Ascending aorta (tissue), 2 donors: Measurements from ENCODE around the gene FOSL1. TPM values are rescaled to one million over a fixed set of nuclear protein-coding genes. Genes with fewer than 3 reads are reported as not detected.

Experiments used
- DNase-seq, 2 donors: peaks; one replicate each; pipeline ENCODE4 v3.0.0-alpha.2; 2019; ENCODE audit warnings: low spot score in 2 of 2
- H3K27ac ChIP-seq, 2 donors: fragments of 200-600 bp; sonication (generic); one replicate each; pipeline ENCODE4 v1.5.1; 2016 to 2017; ENCODE audit warnings: mild to moderate bottlenecking in 1 of 2
- H3K27me3 ChIP-seq: fragments of 200-600 bp; sonication (generic); one replicate; pipeline ENCODE4 v1.5.1; 2017
- H3K36me3 ChIP-seq, 2 donors: fragments of 200-600 bp; sonication (generic); one replicate each; pipeline ENCODE4 v1.5.1; 2016
- H3K4me1 ChIP-seq, 2 donors: fragments of 200-600 bp; sonication (generic); one replicate each; pipeline ENCODE4 v1.5.1; 2016 to 2017; ENCODE audit warnings: mild to moderate bottlenecking in 1 of 2
- H3K4me3 ChIP-seq, 2 donors: fragments of 200-600 bp; sonication (generic); one replicate each; pipeline ENCODE4 v1.5.1; 2016 to 2017; ENCODE audit warnings: mild to moderate bottlenecking in 1 of 2
- H3K9me3 ChIP-seq, 2 donors: fragments of 200-600 bp; sonication (generic); one replicate each; pipeline ENCODE4 v1.5.1; 2016
- CTCF ChIP-seq, 3 experiments: fragments of 200-600 bp in 2 of 3; fragments of 450-650 bp in 1 of 3; sonication (generic) in 2 of 3; IDR thresholded peaks; one replicate each; pipeline ENCODE4 v1.5.1; 2016 to 2019; ENCODE audit warnings: antibody characterized with exemption in 3 of 3, mild to moderate bottlenecking in 1 of 3, moderate library complexity in 1 of 3
- intact Hi-C: fragments of 100-400 bp; cut with DNase I; formaldehyde crosslinking; loops from one replicate; pipeline ENCODE4 v1.15.1; 2023
- total RNA-seq: library from RNA; depleted of rRNA; stranded (reverse); fragments of >200 nt; gene quantifications from one replicate; pipeline ENCODE4 v1.1.0, GENCODE V29; 2016

Gene FOSL1
- total RNA-seq, 1 donor from 2014 or later, result 123 TPM

DNA sequence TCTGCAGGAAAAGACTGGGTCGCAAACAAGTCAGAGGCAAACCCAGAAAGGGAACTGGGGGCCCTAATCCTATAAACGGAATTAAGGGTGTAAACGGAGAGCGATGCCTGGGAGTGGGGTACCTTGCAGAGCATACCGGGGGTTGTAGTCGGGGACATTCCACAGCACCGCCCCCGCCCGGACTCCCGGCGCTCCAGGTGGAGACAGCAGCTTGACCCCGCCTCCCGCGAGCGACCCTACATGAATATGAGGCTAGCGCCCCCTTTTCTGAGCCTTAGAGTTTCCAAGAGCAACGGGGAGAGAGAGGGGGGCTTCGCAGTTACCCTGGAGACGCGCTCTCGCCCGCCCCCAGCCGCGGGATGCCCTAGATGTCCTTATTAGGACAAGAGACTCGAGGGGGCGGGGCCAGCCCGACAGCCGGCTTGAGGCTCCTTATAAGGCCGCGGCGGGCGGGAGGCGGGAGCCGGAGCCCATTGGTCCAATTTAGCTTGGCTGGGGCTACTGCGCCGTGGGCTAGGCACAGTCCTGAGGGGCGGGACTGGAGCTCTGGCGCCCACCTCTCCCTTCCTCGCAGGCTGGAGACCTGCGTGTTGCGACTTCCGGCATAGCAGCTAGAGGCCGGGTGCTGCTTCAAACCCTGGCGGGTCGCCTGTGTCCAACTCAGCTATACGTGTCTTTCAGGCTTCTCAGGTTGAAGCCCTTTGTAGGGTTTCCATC, 40.9 kb downstream of the FOSL1 start:
- intact Hi-C loops, result loop anchor here (1.0 to 10.0 kb wide), 6 partner anchors 26 to 442 kb away; partner anchors contain the start of genes FIBP, KAT5, MAP3K11 and PCNX3
- H3K4me1 ChIP-seq, result peaks cover 21 to 27% of the 10 kb centered on the region in 2 donors
- peak in 1 of 3 experiments; percentile 16 for TF ChIP-seq CTCF (IDR thresholded peaks at IDR 0.05)

GRCh38 chr11:65858681-65859087, 41.5 kb downstream of the FOSL1 start:
- Histone ChIP-seq H3K27me3 (no peaks in the 10 kb centered on the region), H3K9me3 (no peaks in the 10 kb centered on the region), H3K4me1 (peaks cover 21 to 27% of the 10 kb centered on the region in 2 donors), H3K36me3 (peaks cover 45 to 46% of the 10 kb centered on the region in 2 donors), H3K27ac (peak overlapping the region; percentile 94 to 99), H3K4me3 (peak overlapping the region; percentile 84 to 99)
- no peak for TF ChIP-seq CTCF (IDR thresholded peaks at IDR 0.05)
- DNase-seq, result no peak
- intact Hi-C loops, result loop anchor here (1.0 to 10.0 kb wide), 9 partner anchors 26 to 441 kb away; partner anchors contain the start of genes C11orf68, DRAP1, FIBP and KAT5

More for the DNA sequence above, 40.9 kb downstream of the FOSL1 start:
- H3K4me3 ChIP-seq, result peak overlapping the region; percentile 84 to 99
- peak overlapping the region; percentile 94 to 99 for H3K27ac ChIP-seq
- H3K27me3 ChIP-seq, result no peaks in the 10 kb centered on the region
- peaks cover 45 to 46% of the 10 kb centered on the region in 2 donors for H3K36me3 ChIP-seq
- H3K9me3 ChIP-seq, result no peaks in the 10 kb centered on the region
- peak; percentile 99 to 100 for DNase-seq

DNA sequence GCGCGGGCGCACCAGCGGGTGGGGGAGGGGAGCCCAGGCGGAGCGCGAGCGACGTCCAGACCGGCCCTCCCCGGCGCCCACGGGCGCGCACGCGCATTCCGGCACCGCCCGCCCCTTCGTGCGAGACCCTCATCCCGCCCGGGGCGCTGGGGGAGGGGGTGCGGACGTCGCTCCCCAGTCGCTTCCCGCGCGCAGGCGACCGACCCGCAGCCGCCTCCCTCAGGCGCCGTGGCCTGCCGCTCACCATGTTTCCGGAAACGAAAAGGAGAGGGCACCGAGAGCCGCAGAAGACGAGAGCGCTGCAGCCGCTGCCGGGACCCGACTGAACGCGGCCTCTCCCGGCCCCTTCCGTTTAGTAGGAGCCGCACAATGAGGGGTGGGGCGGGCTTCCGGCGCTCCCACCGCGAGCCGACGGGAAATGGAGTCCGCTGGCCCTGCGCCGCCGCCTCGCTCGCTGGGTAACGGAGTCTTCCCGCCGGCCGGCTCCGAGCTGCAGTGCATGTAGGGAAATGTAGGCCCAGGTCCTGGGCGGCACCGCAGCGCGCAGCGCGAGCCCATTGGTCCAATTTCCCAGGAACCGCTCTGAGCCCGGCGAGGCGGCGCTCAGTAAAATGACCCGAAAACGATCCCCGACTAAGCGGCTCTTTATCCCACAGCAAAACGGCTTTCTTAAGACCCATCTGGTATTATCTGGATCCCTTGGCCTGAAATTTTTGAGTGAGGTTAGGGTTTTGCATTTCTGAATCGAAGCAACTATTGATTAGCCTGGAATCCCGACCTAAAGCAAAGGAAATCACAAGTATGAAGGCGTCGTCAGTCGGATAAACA, 42.1 kb downstream of the FOSL1 start, which contains the start of gene CFL1:
CFL1 (minus strand) TSS at position 328 of the 828 bp plus-strand sequence; CDS start at position 247, 81 bp downstream.
- DNase-seq, result peak; percentile 91 to 99
- peak in 1 of 3 experiments; percentile 1 for TF ChIP-seq CTCF (IDR thresholded peaks at IDR 0.05)
- intact Hi-C loops, result loop anchor here (1.0 to 10.0 kb wide), 7 partner anchors 25 to 441 kb away; partner anchors contain the start of genes C11orf68, DRAP1, MAP3K11 and PCNX3
- no peaks in the 10 kb centered on the region for H3K9me3 ChIP-seq
- peak within 1 kb of the TSS; percentile 97 to 99 for H3K27ac ChIP-seq
- H3K4me1 ChIP-seq, result peaks cover 21 to 27% of the 10 kb centered on the region in 2 donors
- H3K36me3 ChIP-seq, result peaks cover 45 to 46% of the 10 kb centered on the region in 2 donors
- H3K27me3 ChIP-seq, result no peaks in the 10 kb centered on the region
- H3K4me3 ChIP-seq, result peak within 1 kb of the TSS; percentile 84 to 99

DNA sequence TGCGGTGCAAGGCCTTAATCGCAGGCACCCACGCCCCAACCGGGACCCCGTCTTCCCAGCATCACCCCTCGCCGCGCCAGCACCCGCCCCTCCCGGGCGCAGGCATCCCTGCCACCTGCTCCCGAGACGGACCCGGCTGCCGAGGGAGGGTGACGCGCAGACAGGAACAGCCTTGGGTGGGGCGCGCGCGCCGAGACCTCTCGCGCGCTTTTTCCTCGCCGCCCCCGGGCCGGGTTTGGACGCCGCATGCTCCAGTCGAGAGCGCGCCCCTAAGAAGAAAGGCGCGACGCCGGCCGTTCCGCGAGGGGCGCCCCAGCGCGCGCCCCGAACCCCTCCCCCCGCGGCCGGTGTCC, 42.7 kb downstream of the FOSL1 start:
- Histone ChIP-seq H3K27ac (peak overlapping the region; percentile 97 to 99), H3K9me3 (no peaks in the 10 kb centered on the region), H3K4me3 (peak overlapping the region; percentile 84 to 99), H3K36me3 (peaks cover 45 to 46% of the 10 kb centered on the region in 2 donors), H3K4me1 (peaks cover 21 to 27% of the 10 kb centered on the region in 2 donors), H3K27me3 (no peaks in the 10 kb centered on the region)
- intact Hi-C loops, result loop anchor here (5.0 to 10.0 kb wide), 2 partner anchors 407 to 440 kb away; partner anchors contain the start of gene RAB1B
- peak in 1 of 2 donors; percentile 8 for DNase-seq
- peak in 1 of 3 experiments; percentile 22 for TF ChIP-seq CTCF (IDR thresholded peaks at IDR 0.05)
